NCI-H2107 treated with DMSO at 0.1 percent for 48 hours (cell line): Measurements from ENCODE around the gene TAF11L11.
"Not testable (repeated sequence)": the region's sequence is repeated elsewhere in the genome, so short reads cannot be mapped to it uniquely, and the experiment has no call there.

Source experiments
- DNase-seq: peaks from one replicate; lab custom pipeline; 2025; ENCODE audit not compliant: unreplicated experiment; lab: John Stamatoyannopoulos, UW

The TAF11L11 gene

DNA sequence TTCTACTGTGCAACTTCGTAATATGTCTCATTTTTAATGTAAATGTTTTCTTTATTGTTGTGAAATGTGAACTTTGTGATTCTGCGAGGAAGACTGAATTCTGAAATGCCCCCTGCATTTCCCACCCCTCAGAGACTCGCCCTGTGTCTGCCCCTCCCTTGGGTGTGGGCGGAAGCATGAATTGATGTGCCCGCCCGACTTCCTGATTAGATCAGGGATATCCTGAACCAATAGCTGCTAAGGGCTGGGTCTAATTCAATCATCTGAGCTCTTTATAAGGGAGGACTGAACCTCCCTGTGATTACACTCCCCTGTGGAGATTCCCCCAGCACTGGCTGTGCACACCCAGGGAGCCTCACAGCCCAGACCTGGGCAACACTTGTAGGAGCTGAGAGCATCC, at the start of gene TAF11L11:
TSS of gene TAF11L11 (plus strand) at position 304 of the 400 bp plus-strand sequence.
- not testable (repeated sequence) for DNase-seq

GRCh38 chr5:17585658-17586057, 18.3 kb upstream of the TAF11L11 start, which contains the start of gene TAF11L7:
Gene TAF11L7 (minus strand): TSS chr5:17585758.
- not testable (repeated sequence) for DNase-seq

GRCh38 chr5:17590860-17591259, 13.1 kb upstream of the TAF11L11 start, which contains the start of gene TAF11L8:
Gene TAF11L8 (minus strand): TSS chr5:17590960.
- not testable (repeated sequence) for DNase-seq

DNA sequence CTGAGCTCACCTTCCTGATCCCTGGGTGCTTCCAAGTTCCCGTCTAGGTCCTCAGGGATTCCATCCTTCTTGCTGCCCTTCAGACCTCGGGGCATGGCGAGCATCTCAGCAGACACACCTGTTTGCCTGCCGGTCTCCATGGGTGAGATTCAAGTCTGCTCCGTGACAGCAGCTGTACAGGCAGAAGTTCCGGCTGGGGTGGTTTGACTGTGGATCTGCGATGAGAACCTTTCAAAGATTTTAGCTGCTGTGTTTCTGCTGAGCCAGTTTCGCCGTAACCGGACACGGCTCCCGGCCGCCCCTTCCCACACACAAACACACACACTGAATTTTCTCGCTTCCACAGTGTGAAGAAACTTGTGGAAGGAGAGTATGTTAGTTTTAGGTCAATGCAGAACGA, 9.7 kb upstream of the TAF11L11 start, which contains the start of gene TAF11L9:
TSS of gene TAF11L9 (minus strand) at position 140 of the 400 bp plus-strand sequence.
- DNase-seq = not testable (repeated sequence)

DNA sequence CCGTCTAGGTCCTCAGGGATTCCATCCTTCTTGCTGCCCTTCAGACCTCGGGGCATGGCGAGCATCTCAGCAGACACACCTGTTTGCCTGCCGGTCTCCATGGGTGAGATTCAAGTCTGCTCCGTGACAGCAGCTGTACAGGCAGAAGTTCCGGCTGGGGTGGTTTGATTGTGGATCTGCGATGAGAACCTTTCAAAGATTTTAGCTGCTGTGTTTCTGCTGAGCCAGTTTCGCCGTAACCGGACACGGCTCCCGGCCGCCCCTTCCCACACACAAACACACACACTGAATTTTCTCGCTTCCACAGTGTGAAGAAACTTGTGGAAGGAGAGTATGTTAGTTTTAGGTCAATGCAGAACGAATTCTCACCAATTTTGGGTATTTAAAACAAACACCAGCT, 6.3 kb upstream of the TAF11L11 start, which contains the start of gene TAF11L10:
TSS of gene TAF11L10 (minus strand) at position 101 of the 400 bp plus-strand sequence.
- not testable (repeated sequence) for DNase-seq

DNA sequence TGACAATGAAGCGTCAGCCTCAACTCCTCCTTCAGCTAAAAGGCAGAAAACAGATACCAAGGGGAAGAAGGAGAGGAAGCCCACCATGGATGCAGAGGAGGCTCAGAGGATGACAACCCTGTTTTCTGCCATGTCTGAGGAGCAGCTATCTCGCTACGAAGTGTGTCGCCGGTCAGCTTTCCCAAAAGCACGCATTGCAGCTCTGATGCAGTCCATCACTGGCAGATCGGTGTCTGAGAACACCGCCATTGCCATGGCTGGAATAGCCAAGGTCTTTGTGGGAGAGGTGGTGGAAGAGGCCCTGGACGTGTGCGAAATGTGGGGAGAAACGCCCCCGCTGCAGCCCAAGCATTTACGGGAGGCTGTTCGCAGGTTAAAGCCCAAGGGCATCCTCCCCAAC, 968 bp downstream of the TAF11L11 start:
- DNase-seq = no peak

GRCh38 chr5:17607461-17607860, 3.5 kb downstream of the TAF11L11 start:
- DNase-seq = not testable (repeated sequence)

DNA sequence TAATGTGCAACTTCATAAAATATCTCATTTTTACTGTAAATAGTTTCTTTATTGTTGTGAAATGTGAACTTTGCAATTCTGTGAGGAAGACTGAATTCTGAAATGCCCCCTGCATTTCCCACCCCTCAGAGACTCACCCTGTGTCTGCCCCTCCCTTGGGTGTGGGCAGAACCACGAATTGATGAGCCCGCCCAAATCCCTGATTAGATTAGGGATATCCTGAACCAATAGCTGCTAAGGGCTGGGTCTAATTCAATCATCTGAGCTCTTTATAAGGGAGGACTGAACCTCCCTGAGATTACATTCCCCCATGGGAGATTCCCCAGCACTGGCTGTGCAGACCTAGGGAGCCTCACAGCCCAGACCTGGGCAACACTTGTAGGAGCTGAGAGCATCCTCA, 6.1 kb downstream of the TAF11L11 start, which contains the start of gene TAF11L12:
TSS of gene TAF11L12 (plus strand) at position 301 of the 400 bp plus-strand sequence.
- DNase-seq = not testable (repeated sequence)

GRCh38 chr5:17614872-17615605, 11.1 kb downstream of the TAF11L11 start:
- no peak for DNase-seq

GRCh38 chr5:17619354-17619753, 15.4 kb downstream of the TAF11L11 start:
- no peak for DNase-seq

DNA sequence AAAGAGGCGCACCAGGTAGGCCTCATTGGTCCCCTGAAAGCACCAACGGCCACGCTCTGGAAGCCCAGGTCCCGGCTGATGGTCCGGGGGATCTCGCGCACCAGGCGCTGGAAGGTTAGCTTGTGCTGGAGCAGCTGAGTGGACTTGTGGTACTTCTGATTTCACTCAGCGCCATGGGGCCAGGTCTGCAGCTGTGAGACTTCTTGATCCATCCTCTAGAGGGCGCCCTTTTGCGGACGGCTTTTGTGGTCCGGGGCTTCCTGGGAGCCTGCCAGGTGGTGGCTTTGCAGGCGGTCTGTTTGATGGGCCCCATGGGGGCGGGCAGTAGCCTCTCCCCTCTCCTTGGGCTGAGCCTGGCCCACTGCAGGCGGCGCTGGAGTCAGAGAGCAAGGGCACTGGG, 16.6 kb downstream of the TAF11L11 start:
- DNase-seq = no peak

- no peak for DNase-seq
These were observed 21.7 kb downstream of the TAF11L11 start for GRCh38 chr5:17625686-17626085.

DNA sequence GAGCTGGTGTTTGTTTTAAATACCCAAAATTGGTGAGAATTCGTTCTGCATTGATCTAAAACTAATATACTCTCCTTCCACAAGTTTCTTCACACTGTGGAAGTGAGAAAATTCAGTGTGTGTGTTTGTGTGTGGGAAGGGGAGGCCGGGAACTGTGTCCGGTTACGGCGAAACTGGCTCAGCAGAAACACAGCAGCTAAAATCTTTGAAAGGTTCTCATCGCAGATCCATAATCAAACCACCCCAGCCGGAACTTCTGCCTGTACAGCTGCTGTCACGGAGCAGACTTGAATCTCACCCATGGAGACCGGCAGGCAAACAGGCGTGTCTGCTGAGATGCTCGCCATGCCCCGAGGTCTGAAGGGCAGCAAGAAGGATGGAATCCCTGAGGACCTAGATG, 27.8 kb downstream of the TAF11L11 start, which contains the start of gene TAF11L13:
TSS of gene TAF11L13 (plus strand) at position 301 of the 400 bp plus-strand sequence.
- not testable (repeated sequence) for DNase-seq

- no peak for DNase-seq
These were observed 30.2 kb downstream of the TAF11L11 start, which contains the start of gene TAF11L14 for GRCh38 chr5:17634160-17634559. Gene TAF11L14 (plus strand): TSS chr5:17634460.

DNA sequence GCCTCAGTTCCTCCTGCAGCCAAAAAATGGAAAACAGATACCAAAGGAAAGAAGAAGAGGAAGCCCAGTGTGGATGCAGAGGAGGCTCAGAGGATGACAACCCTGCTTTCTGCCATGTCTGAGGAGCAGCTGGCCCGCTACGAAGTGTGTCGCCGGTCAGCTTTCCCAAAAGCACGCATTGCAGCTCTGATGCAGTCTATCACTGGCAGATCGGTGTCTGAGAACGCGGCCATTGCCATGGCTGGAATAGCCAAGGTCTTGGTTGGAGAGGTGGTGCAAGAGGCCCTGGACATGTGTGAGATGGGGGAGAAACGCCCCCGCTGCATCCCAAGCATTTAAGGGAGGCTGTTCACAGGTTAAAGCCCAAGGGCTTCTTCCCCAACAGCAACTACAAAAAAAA, 45.2 kb downstream of the TAF11L11 start:
- DNase-seq = not testable (repeated sequence)

DNA sequence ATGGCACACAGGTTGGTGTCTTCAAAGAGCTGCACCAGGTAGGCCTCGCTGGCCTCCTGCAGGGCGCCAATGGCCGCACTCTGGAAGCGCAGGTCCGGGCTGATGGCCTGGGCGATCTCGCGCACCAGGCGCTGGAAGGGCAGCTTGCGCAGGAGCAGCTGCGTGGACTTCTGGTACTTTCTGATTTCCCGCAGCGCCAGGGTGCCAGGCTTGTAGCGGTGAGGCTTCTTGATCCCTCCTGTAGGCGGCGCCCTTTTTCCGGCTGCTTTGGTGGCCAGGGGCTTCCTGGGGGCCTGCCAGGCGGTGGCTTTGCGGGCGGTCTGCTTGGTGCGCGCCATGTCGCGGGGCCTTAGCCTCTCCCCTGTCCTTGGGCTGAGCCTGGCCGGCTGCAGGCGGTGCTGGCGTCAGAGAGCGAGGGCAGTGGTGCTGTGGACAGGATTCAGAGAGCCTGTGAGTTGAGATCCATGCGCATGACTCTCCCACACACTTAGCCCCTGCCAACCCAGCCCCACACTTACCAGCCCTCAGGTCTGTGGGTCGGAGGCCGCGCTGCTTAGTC, 51.3 kb downstream of the TAF11L11 start:
- DNase-seq = not testable (repeated sequence)
